ENCODE results near the gene PAK5.

DNA sequence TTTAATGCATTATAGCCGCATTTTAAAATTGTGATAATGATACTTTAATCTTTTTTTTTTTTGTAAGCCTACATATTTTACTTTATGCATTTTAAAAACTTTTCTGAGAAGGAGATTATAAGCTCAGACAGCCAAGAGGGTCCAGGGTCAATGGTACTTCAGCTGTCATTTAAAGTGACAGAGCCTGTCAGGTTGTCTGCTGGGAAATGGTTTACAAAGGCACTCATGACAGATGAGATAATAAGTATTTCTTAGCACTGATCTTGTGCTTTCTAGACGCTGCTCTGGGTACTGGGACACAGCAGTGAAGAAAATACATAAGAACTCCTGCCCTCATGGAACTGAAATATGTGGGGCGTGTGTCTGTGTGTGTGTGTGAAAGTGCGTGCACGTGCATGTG lies 304.9 kb downstream of the PAK5 start:
- no peak for TF ChIP-seq RAD21 (conservative IDR thresholded peaks at IDR 0.05 in 1 of 2, IDR thresholded peaks at IDR 0.05 in 1 of 2)
- no peak for TF ChIP-seq ZFP36 (IDR thresholded peaks at IDR 0.05; ENCODE audit: borderline replicate concordance, partially characterized antibody)
- TF ChIP-seq, protein P1, sequence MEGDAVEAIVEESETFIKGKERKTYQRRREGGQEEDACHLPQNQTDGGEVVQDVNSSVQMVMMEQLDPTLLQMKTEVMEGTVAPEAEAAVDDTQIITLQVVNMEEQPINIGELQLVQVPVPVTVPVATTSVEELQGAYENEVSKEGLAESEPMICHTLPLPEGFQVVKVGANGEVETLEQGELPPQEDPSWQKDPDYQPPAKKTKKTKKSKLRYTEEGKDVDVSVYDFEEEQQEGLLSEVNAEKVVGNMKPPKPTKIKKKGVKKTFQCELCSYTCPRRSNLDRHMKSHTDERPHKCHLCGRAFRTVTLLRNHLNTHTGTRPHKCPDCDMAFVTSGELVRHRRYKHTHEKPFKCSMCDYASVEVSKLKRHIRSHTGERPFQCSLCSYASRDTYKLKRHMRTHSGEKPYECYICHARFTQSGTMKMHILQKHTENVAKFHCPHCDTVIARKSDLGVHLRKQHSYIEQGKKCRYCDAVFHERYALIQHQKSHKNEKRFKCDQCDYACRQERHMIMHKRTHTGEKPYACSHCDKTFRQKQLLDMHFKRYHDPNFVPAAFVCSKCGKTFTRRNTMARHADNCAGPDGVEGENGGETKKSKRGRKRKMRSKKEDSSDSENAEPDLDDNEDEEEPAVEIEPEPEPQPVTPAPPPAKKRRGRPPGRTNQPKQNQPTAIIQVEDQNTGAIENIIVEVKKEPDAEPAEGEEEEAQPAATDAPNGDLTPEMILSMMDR (IDR thresholded peaks at IDR 0.05), result no peak
